Skeletal muscle satellite cell (primary cell): Measurements from ENCODE around the gene DNAJC5.
A peak's percentile ranks its signal among the peaks of the same experiment; 100 is the strongest.

Experiments
- H3K27me3 ChIP-seq: 2 replicates; pipeline ENCODE4 v1.7.0; 2013; ENCODE audit warnings: low read length; ENCODE audit not compliant: control insufficient read depth, insufficient read depth
- H3K36me3 ChIP-seq: 2 replicates; pipeline ENCODE4 v1.7.0; 2013; ENCODE audit warnings: mild to moderate bottlenecking, control low read depth, low read length; ENCODE audit not compliant: insufficient read depth
- H3K4me1 ChIP-seq: 2 replicates; pipeline ENCODE4 v1.7.0; 2013; ENCODE audit warnings: low read length; ENCODE audit not compliant: control insufficient read depth, insufficient read depth
- H3K4me2 ChIP-seq: 2 replicates; pipeline ENCODE4 v1.7.0; 2013; ENCODE audit warnings: mild to moderate bottlenecking, low read length
- H3K4me3 ChIP-seq: 2 replicates; pipeline ENCODE4 v1.7.0; 2013; ENCODE audit warnings: low read length
- H3K9ac ChIP-seq: 2 replicates; pipeline ENCODE4 v1.7.0; 2013; ENCODE audit warnings: mild to moderate bottlenecking, low read depth, low read length, moderate library complexity
- H3K9me3 ChIP-seq: replicated peaks from 2 replicates; pipeline ENCODE4 v1.7.0; 2013; ENCODE audit warnings: mild to moderate bottlenecking, control low read depth, low read length

Gene DNAJC5

GRCh38 chr20:63889241-63890200 lies 5.4 kb upstream of the DNAJC5 start:
- no peaks in the 10 kb centered on the region for H3K27me3 ChIP-seq
- H3K36me3 ChIP-seq, result peaks cover 70% of the 10 kb centered on the region
- no peak overlapping the region for H3K4me2 ChIP-seq
- no peak overlapping the region for H3K9ac ChIP-seq
- no peaks in the 10 kb centered on the region for H3K9me3 ChIP-seq
- H3K4me3 ChIP-seq, result no peak overlapping the region
- H3K4me1 ChIP-seq, result peaks cover 1% of the 10 kb centered on the region

- Histone ChIP-seq H3K4me1 (peaks cover 4% of the 10 kb centered on the region), H3K4me3 (no peak overlapping the region), H3K27me3 (no peaks in the 10 kb centered on the region), H3K9me3 (no peaks in the 10 kb centered on the region), H3K36me3 (peaks cover 63% of the 10 kb centered on the region), H3K4me2 (no peak overlapping the region), H3K9ac (no peak overlapping the region)
Measured at GRCh38 chr20:63890201-63890576, 4.7 kb upstream of the DNAJC5 start.

GRCh38 chr20:63890616-63891015 lies 4.3 kb upstream of the DNAJC5 start:
- no peak overlapping the region for H3K9ac ChIP-seq
- no peak overlapping the region for H3K4me3 ChIP-seq
- H3K4me2 ChIP-seq, result no peak overlapping the region
- peaks cover 59% of the 10 kb centered on the region for H3K36me3 ChIP-seq
- peaks cover 4% of the 10 kb centered on the region for H3K4me1 ChIP-seq
- no peaks in the 10 kb centered on the region for H3K27me3 ChIP-seq
- no peaks in the 10 kb centered on the region for H3K9me3 ChIP-seq

GRCh38 chr20:63891061-63892002 lies 3.6 kb upstream of the DNAJC5 start:
- Histone ChIP-seq H3K9ac (no peak overlapping the region), H3K4me3 (no peak overlapping the region), H3K36me3 (peaks cover 54% of the 10 kb centered on the region), H3K9me3 (no peaks in the 10 kb centered on the region), H3K4me1 (peaks cover 5% of the 10 kb centered on the region), H3K4me2 (no peak overlapping the region), H3K27me3 (no peaks in the 10 kb centered on the region)

GRCh38 chr20:63892402-63892801 lies 2.5 kb upstream of the DNAJC5 start:
- Histone ChIP-seq H3K27me3 (no peaks in the 10 kb centered on the region), H3K4me3 (no peak overlapping the region), H3K9me3 (no peaks in the 10 kb centered on the region), H3K4me2 (no peak overlapping the region), H3K4me1 (peaks cover 11% of the 10 kb centered on the region), H3K9ac (no peak overlapping the region), H3K36me3 (peaks cover 47% of the 10 kb centered on the region)

- Histone ChIP-seq H3K27me3 (no peaks in the 10 kb centered on the region), H3K4me3 (peak overlapping the region; percentile 78), H3K4me1 (peaks cover 11% of the 10 kb centered on the region), H3K36me3 (peaks cover 47% of the 10 kb centered on the region), H3K9me3 (no peaks in the 10 kb centered on the region), H3K9ac (peak overlapping the region; percentile 40), H3K4me2 (peak overlapping the region; percentile 97)
Measured at GRCh38 chr20:63893999-63894357, 948 bp upstream of the DNAJC5 start.

GRCh38 chr20:63895202-63895951 lies 451 bp downstream of the DNAJC5 start:
- H3K4me3 ChIP-seq, result peak overlapping the region; percentile 78
- no peaks in the 10 kb centered on the region for H3K9me3 ChIP-seq
- peaks cover 33% of the 10 kb centered on the region for H3K36me3 ChIP-seq
- H3K9ac ChIP-seq, result peak overlapping the region; percentile 94
- peaks cover 11% of the 10 kb centered on the region for H3K4me1 ChIP-seq
- H3K4me2 ChIP-seq, result peak overlapping the region; percentile 90
- H3K27me3 ChIP-seq, result no peaks in the 10 kb centered on the region

GRCh38 chr20:63895952-63896263 lies 982 bp downstream of the DNAJC5 start:
- peak overlapping the region; percentile 94 for H3K9ac ChIP-seq
- H3K27me3 ChIP-seq, result no peaks in the 10 kb centered on the region
- H3K4me1 ChIP-seq, result peaks cover 11% of the 10 kb centered on the region
- H3K9me3 ChIP-seq, result no peaks in the 10 kb centered on the region
- H3K4me3 ChIP-seq, result peak overlapping the region; percentile 76
- peak overlapping the region; percentile 90 for H3K4me2 ChIP-seq
- peaks cover 28% of the 10 kb centered on the region for H3K36me3 ChIP-seq

GRCh38 chr20:63896264-63897105 lies 1.6 kb downstream of the DNAJC5 start:
- Histone ChIP-seq H3K9ac (peak overlapping the region; percentile 94), H3K4me3 (peak overlapping the region; percentile 76), H3K4me1 (peaks cover 11% of the 10 kb centered on the region), H3K27me3 (no peaks in the 10 kb centered on the region), H3K4me2 (peak overlapping the region; percentile 90), H3K36me3 (peaks cover 26% of the 10 kb centered on the region), H3K9me3 (no peaks in the 10 kb centered on the region)

- H3K4me3 ChIP-seq, result no peak overlapping the region
- peaks cover 15% of the 10 kb centered on the region for H3K4me1 ChIP-seq
- no peaks in the 10 kb centered on the region for H3K27me3 ChIP-seq
- no peaks in the 10 kb centered on the region for H3K9me3 ChIP-seq
- H3K4me2 ChIP-seq, result no peak overlapping the region
- H3K36me3 ChIP-seq, result peaks cover 17% of the 10 kb centered on the region
- H3K9ac ChIP-seq, result no peak overlapping the region
Measured at GRCh38 chr20:63897978-63898561, 3.1 kb downstream of the DNAJC5 start.
